ENCODE data around the gene NDST1. TPM values are rescaled to one million over a fixed set of nuclear protein-coding genes. Genes with fewer than 3 reads are reported as not detected.

The NDST1 gene
- polyA plus RNA-seq, 4 donors, result 53.2 to 64.0 (median 57.8) TPM

GRCh38 chr5:150521522-150521817 lies 13.5 kb downstream of the NDST1 start:
- no peak for DNase-seq (ENCODE audit: low read depth in 4 of 4, low spot score in 3 of 4)

DNA sequence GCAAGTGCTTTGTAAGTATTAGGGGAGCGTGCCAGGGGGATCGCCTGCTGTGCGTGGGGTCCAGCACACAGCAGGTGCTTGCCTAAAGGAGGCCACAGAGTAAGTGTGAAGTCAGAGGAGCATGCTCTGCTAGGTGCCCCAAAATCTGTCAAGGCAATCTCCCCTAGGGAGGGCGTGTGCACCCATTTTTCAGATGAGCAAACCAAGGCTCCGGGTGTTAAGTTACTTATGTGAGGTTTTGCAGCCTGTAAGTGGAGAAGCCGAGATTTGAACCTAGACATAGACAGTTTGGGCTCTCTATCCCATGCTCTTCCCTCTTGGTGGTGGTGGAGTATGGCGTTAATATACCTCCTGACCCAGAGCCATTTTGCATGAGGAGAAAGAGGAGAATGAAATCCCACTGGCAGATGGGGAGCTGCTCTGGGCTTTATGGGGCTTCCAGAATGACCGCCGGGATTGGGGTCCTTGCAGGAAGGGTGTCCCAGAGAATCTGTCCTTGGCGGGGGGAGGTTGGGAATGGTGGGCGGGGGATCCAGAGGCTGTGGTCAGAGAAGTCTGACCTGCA lies 14.1 kb downstream of the NDST1 start:
- no peak for DNase-seq (ENCODE audit: low read depth in 4 of 4, low spot score in 3 of 4)

DNA sequence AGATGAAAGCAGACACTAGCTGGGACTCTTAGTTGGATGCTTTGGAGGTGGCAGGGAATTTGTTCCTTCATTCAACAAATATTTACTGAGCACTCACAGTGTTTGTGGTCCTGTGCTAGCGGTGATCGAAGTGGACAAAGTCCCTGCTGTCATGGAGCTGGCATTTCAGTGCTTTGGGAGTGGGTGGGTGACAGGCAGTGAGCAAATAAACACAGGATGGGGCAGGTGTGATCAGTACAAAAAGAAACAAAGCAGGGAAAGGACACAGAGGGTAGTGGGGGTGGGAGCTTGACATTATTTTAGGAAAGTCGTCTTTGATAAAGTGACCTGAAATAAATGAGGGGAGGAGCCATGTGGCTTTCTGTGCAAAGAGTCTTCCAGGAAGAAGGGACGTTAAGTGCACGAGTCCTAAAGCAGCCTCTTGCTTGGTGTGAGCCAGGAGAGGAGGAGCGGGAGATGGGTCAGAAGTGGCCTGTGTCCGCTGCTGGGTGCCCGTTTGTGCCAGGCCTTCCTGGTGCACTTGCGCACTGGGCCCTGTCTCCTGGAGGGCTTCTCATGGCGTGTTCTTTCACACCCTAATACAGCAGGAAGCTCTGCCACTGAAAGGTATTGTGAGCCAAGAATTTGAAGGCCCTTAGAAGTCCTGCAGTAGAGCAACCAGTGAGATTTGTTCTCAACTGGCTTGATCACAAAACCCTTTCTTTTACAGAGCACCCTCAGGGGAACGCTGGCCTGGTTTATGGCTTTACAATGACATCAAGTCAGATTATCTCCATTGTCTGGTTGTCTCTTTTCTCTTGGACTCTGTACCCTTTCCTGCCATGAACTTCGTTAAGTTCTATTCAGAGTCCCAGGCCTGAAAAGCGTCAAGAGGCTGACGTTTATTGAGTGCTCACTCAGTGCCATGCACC lies 14.8 kb downstream of the NDST1 start:
- DNase-seq (ENCODE audit: low read depth in 4 of 4, low spot score in 3 of 4), result no peak

- peak in 1 of 4 donors; percentile 28 for DNase-seq (ENCODE audit: low read depth in 4 of 4, low spot score in 3 of 4)
Measured at GRCh38 chr5:150523472-150524350, 15.8 kb downstream of the NDST1 start.

DNA sequence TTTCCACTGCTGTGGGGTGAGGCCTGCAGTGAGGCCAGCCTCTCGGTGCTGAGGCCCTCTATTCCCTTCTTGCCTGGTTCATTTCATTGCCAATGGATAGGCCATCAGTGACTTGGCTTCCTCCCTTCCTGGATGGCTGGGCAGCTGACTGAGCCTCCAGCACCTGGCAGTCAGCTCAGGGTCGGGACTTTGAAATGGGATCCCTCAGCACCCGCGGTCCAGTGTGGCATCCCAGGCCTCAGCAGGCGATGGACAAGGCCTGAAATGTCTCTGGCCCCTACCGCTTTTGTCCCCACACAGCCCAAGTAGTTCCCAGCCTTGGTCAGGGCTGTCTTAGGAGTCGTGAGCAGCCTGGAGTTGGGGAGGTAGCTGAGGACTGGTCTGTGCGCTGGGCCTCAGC lies 17.2 kb downstream of the NDST1 start:
- no peak for DNase-seq (ENCODE audit: low read depth in 4 of 4, low spot score in 3 of 4)

DNA sequence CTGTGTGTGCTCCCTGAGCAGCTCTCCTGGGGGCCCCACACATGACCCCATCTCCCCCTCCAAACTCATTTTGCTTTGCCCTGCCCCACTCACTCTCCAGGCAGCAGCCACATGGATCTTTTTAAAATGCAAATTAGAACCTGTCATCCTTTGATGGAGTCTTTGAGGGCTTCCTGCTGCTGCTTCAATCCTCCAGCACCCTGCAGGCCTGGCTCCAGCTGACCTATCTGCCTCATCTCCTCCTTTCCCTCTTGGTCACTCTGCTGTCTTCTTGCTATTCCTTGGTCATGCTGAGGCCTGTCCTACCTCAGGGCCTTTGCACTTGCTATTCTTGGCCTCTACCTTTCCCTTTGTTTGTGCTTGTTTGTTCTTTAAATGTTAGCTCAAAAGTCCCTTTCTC lies 17.9 kb downstream of the NDST1 start:
- no peak for DNase-seq (ENCODE audit: low read depth in 4 of 4, low spot score in 3 of 4)

- DNase-seq (ENCODE audit: low read depth in 4 of 4, low spot score in 3 of 4), result no peak
Measured at GRCh38 chr5:150527038-150527437, 19.1 kb downstream of the NDST1 start.

- no peak for DNase-seq (ENCODE audit: low read depth in 4 of 4, low spot score in 3 of 4)
Measured at GRCh38 chr5:150527808-150528207, 19.9 kb downstream of the NDST1 start.

GRCh38 chr5:150528924-150529546 lies 21.1 kb downstream of the NDST1 start:
- DNase-seq (ENCODE audit: low read depth in 4 of 4, low spot score in 3 of 4), result no peak

GRCh38 chr5:150529555-150529954 lies 21.6 kb downstream of the NDST1 start:
- DNase-seq (ENCODE audit: low read depth in 4 of 4, low spot score in 3 of 4), result no peak

- no peak for DNase-seq (ENCODE audit: low read depth in 4 of 4, low spot score in 3 of 4)
Measured at GRCh38 chr5:150530423-150530822, 22.5 kb downstream of the NDST1 start.

DNA sequence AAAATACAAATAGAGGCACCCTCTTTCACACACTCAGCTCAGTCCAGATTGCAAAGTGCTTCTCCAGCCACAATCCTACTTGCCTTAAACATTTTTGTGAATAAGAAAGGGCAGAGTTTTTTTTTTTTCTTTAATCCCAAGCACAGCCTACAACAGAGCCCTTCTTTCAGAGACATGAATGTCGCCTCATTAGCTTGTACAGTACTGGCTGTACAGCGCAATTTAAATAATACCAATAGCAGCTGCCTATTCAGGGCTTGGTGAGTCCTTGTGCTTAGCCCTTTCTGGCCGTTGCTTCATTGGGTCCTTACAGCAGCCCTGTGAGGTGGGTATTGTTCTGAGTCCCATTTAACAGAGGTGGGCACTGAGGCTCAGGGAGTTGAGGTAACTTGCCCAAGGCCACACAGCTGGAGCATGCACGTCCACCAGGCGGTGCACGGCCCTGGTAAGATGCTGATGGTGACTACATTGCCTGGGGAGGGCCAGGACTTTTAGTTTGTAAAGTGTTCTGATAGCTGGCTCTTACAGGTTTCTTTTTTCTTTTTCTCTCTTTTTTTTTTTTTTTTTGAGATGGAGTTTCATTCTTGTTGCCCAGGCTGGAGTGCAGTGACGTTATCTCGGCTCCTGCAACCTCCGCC lies 23.1 kb downstream of the NDST1 start:
- DNase-seq (ENCODE audit: low read depth in 4 of 4, low spot score in 3 of 4), result no peak

DNA sequence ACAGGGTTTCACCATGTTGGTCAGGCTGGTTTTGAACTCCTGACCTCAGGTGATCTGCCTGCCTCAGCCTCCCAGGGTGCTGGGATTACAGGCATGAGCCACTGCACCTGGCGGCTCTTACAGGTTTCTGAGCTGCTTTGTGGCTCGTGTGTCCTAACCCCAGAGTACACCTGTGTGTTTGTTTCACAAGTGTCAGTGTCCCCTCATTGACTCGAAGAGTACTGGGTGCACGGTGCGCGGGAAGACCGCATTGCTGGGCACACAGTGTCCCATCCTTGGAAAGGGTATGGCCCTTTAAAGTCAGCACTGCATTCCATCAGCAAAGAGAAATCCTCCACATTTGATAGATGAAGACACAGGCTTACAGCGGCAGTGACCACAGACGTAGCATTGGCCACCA lies 23.8 kb downstream of the NDST1 start:
- DNase-seq (ENCODE audit: low read depth in 4 of 4, low spot score in 3 of 4), result no peak

DNA sequence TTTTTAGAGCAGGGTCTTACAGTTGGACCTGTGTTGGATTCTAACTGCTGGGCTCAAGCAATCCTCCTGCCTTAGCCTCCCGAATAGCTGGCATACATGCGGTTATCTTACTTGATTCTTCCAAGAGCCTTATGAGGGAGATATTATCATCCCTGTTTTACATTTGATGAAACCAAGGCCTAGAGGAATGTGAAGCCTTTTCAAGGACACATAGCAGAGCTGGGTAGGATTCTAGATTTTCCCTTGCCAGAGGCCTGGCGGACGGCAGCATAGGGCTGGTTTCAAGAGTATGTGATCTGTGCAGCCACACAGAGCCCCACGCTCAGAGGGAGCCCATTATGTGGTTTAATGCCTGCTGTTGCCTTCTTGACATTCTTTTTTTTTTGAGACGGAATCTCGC lies 24.2 kb downstream of the NDST1 start:
- DNase-seq (ENCODE audit: low read depth in 4 of 4, low spot score in 3 of 4), result no peak

DNA sequence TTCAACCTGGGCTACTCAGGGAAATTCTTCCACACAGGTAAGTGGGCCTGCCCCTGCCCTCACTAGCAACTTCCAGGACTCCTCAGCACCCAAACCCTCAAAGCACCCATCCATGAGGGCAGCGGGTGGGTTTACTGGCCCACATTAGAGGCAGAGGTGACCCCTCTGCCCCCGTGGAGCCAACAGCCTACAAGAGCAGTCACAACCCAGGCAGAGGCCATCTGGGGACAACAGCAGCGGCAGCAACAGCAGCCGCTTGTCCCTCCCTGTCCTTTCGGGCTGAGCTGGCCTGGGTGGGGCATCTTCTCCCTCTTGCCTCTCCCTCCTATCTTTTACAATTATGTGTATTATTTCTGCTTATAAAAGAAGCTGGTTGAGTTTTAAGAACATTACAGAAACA lies 25.1 kb downstream of the NDST1 start:
- DNase-seq (ENCODE audit: low read depth in 4 of 4, low spot score in 3 of 4), result no peak

DNA sequence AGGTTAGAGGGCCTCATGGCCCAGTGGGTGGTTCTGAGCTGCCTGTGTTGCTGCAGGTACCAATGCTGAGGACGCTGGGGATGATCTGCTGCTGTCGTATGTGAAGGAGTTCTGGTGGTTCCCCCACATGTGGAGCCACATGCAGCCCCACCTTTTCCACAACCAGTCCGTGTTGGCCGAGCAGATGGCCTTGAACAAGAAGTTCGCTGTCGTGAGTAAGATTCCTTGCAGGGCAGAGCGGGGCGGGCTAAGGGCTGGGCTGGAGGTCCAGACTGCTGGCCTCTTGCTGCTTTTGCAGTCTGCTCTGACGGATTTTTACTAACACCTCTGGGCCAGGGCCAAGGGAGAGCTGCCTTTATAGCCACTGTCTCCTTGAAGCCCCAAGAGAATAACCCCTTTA lies 26.9 kb downstream of the NDST1 start:
- no peak for DNase-seq (ENCODE audit: low read depth in 4 of 4, low spot score in 3 of 4)

GRCh38 chr5:150535611-150536010 lies 27.7 kb downstream of the NDST1 start:
- no peak for DNase-seq (ENCODE audit: low read depth in 4 of 4, low spot score in 3 of 4)

GRCh38 chr5:150538007-150538917 lies 30.3 kb downstream of the NDST1 start:
- no peak for DNase-seq (ENCODE audit: low read depth in 4 of 4, low spot score in 3 of 4)

DNA sequence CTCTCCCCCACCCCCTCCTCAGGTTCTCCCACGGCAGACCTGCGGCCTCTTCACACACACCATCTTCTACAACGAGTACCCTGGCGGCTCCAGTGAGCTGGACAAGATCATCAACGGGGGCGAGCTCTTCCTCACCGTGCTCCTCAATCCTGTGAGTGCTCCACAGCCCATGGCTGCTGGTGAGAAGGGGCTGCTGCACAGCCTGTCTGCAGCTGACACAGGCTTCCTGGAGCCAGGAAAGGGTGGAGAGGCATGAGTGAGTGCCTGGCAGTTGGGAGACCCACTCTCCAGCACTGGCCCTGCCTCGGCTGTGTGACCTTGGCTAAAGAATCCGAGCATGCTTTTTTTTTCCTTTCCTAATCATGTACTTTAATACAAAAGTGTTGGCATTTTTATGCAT lies 31.3 kb downstream of the NDST1 start:
- no peak for DNase-seq (ENCODE audit: low read depth in 4 of 4, low spot score in 3 of 4)

DNA sequence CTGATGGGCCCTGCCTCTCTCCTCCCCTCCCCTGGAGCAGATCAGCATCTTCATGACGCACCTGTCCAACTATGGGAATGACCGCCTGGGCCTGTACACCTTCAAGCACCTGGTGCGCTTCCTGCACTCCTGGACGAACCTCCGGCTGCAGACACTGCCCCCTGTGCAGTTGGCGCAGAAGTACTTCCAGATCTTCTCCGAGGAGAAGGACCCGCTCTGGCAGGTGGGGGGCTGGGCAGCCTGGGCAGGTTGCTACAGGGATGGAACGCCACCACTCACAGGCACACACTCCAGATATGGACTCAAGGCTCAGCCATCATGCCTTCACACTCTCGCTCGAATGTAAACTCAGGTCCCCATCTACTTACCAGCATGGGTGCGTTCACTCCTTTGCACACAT lies 32.1 kb downstream of the NDST1 start:
- DNase-seq (ENCODE audit: low read depth in 4 of 4, low spot score in 3 of 4), result no peak
